ENCODE measurements around the gene TXN2. TPM values are rescaled to one million over a fixed set of nuclear protein-coding genes. Genes with fewer than 3 reads are reported as not detected.

The TXN2 gene
- total RNA-seq, 1 experiment from 2014 or later: 87.0 TPM

DNA sequence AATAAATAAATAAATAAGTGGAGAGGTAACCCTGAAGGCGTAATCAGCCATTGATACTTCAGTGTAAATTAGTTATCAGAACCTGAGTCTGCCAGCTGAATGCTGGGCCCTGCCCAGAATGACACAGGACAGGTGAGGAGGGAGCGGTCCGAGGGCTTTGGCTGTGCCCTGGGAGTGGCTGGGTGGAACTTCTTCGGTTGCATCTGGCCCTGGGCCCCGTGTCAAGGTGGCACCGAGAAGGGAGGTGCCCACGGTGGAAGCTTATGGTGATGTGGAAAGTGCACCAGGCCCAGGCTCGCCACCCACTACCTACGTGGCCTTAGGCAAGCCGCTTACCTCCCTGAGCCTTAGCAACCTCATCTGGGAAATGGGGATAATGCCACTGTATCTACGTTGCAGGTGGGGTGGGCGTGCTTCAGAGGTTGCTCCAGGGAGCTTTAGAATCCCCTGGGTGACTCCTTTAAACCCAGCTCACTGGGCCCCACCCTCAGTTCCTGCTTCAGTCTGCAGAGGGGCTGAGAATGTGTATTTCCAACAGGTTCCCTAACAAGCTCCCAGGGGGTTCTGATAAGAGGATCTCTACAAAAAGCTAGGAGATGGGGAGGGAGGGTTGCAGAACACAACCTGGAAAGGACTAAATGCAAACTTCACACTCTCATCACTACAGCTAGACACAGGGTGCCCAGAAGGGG, 38.8 kb downstream of the TXN2 start:
- H3K27ac ChIP-seq (ENCODE audit: low read depth, low read length): no peak overlapping the region
- H3K36me3 ChIP-seq (ENCODE audit: control insufficient read depth in 1 of 2, insufficient read depth in 2 of 2, low read length in 2 of 2): no peaks in the 10 kb centered on the region
- DNase-seq (ENCODE audit: low read depth, low spot score) (no peak), ATAC-seq (no peak)
- peaks cover 11 to 15% of the 10 kb centered on the region in 2 experiments for H3K4me1 ChIP-seq (ENCODE audit: control insufficient read depth in 1 of 2, insufficient read depth in 2 of 2, low read length in 2 of 2)
- no peaks in the 10 kb centered on the region for H3K9me3 ChIP-seq (ENCODE audit: control insufficient read depth in 1 of 2, insufficient read depth in 1 of 2, low read depth in 1 of 2, low read length in 2 of 2)
- intact Hi-C loops (cut with micrococcal nuclease): no loop called here
- POLR2A ChIA-PET: no interaction called here
- RAD21 ChIA-PET (ENCODE audit: low non-redundant PET in 1 of 2, low total read pairs in 2 of 2, uncharacterized antibody in 2 of 2, unreplicated experiment in 2 of 2): no interaction called here
- BruUV-seq (replicated peaks): no TSS peak
- no peak for TF ChIP-seq ZBTB33 (IDR thresholded peaks at IDR 0.05; ENCODE audit: extremely low read depth, insufficient replicate concordance, low read length)
- no peak for TF ChIP-seq RAD21 (IDR thresholded peaks at IDR 0.05; ENCODE audit: low read depth)
- TF ChIP-seq POLR2AphosphoS5 (IDR thresholded peaks at IDR 0.05; ENCODE audit: low read depth, low read length): no peak
- TF ChIP-seq, protein P1, sequence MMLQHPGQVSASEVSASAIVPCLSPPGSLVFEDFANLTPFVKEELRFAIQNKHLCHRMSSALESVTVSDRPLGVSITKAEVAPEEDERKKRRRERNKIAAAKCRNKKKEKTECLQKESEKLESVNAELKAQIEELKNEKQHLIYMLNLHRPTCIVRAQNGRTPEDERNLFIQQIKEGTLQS (IDR thresholded peaks at IDR 0.05): no peak
- TF ChIP-seq TCF7L2 (IDR thresholded peaks at IDR 0.05; ENCODE audit: borderline replicate concordance, extremely low read depth, insufficient read depth, insufficient read length): no peak
- TF ChIP-seq ELF1 (IDR thresholded peaks at IDR 0.05; ENCODE audit: borderline replicate concordance, low read depth): no peak
- TF ChIP-seq SRF (IDR thresholded peaks at IDR 0.05; ENCODE audit: low read depth): no peak
- no peak for TF ChIP-seq EGR1 (IDR thresholded peaks at IDR 0.05; ENCODE audit: low read depth)
- no peak for TF ChIP-seq SIN3A (IDR thresholded peaks at IDR 0.05; ENCODE audit: low read depth)
- CTCF ChIA-PET: no interaction called here
- H3K27me3 ChIP-seq (ENCODE audit: insufficient read depth, low read length): no peaks in the 10 kb centered on the region
- no peak overlapping the region for H2AFZ ChIP-seq (ENCODE audit: low read depth, low read length, poor library complexity, severe bottlenecking)
- H3K4me2 ChIP-seq (ENCODE audit: low read length): no peak overlapping the region
- no peak overlapping the region for H3K4me3 ChIP-seq (replicated peaks in 1 of 2; ENCODE audit: low read depth in 1 of 2, low read length in 2 of 2)
- no peak overlapping the region for H3K9ac ChIP-seq (ENCODE audit: low read length)
- H3K79me2 ChIP-seq (ENCODE audit: insufficient read depth, low read length): no peaks in the 10 kb centered on the region
- no peaks in the 10 kb centered on the region for H3K9me2 ChIP-seq (ENCODE audit: insufficient read depth)
- no peaks in the 10 kb centered on the region for H4K20me1 ChIP-seq (ENCODE audit: insufficient read depth)
